GM19467 (cell line): ENCODE data around the gene WDR70.

Source experiments
- ATAC-seq: cut with Tn5 transposase; IDR thresholded peaks from one replicate; pipeline ENCODE4 v1.9.1; 2021; ENCODE audit warnings: mild to moderate bottlenecking, moderate library complexity; ENCODE audit not compliant: unreplicated experiment

WDR70 gene

DNA sequence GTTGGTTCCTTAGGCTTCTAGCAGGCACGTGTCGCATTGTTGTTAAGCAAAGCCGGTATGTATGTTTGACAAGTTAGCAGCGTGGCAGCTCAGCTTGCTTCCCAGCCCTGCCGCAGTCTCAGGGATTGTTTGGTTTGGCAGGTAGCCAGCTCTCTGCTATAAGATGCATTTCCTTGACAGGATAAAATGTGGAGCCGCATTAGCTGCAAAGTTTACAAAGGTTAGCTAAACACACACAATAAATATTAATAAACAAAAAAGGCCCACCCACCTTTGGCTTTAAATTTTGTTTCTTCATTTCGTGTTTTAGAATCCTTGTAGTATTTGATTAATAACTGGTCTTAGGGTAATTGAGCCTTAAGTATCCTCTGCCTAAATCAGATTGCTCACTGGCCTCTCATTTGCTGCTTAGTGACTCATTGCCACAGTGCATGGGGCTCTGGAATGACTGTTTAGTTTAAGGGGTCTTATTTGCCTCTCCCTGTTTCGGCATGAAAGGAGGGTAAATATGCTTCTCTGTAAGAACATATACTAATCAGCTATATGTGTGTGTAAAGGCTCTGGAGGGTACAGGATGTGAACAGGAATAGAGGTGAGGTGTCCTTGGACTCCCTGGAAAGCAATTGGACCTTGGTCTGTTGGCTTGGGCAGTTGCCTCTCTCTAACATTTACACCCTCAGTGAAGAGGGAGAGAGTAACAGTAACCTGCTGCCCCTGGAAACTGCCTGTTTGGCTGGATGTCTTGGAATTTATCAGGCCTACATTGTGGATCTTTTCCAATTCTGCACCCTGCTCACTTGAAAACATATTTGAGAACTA lies 338.7 kb downstream of the WDR70 start:
- ATAC-seq: no peak

DNA sequence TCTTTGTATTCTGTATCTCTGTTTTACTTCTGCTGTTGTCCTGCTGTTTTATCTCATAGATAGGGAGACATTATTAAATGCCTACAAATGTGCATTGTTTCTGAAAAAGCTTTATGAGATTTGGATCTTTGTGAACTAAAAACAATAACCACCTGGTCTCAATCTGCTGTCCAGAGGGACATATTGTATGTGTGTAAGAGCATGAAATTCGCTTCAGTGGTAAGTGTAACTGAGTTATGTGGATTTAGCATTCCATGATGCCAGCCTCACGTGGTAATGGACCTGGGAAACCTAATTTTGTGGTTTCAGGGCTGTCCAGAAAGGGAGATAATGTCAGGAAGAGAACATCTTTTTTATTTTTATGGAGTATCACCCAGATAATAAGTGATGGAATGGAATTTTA lies 341.4 kb downstream of the WDR70 start:
- no peak for ATAC-seq

DNA sequence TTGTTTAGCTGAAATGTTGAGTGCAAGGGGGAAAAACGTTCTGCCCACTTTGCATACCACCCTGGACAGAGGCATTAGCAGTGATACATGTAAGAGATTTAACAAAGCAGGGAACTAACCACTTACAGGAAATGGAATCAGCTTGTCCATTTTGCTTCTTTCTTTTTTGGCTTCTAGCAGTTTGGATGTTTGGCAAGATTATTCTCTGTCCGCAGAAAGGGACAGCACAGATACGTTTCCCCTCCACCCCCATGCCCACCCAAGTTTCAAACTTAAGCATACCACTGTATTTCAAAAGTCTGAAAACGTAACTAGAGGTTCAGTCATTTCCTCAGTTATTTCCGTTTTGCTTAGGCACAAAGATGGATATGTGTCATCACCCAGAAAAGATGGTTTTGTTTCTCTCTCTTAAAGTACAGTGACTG lies 342.3 kb downstream of the WDR70 start:
- ATAC-seq: peak; percentile 46

DNA sequence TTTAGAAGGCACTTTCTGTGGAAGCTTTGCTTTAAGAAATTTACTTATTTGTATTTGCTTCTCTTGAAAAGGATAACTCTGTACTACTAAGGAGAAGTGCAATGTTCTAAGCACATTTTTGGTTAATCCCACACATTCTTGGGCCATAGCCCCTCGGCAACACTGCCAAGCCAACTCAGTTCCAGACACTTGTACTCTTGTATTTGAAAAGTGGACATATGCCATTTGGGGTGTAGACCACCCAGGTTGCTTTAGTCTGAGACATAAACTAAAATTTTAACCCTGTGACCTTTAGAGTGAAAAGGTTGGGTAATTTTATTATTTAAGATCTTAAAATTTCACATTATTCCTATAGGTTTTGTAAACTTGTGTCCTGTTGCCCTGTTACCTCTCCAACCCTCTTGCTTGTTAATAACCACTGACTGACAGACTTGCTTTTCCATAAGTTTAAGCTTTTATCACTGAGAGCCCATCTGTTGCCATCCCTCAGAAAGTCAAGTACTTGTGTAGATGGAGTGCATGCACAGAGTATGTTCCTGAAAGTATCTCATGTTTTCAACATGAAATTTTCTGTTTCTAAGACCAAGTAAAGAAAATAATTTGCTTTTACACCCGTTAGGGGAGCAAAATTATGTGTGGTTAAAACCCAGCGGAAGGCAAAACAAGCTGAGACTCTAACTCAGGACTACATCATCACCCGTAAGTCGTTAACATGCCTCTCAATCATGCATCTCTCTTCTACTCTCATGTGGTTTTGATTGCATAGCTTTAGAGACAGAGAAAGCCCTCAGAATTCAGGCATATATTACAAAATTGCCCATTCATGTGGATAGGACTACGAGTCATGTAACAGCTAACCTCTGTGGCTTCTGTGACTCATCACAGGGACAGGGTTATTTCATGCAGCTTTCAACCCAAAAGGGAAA lies 343.4 kb downstream of the WDR70 start:
- peak; percentile 50 for ATAC-seq

DNA sequence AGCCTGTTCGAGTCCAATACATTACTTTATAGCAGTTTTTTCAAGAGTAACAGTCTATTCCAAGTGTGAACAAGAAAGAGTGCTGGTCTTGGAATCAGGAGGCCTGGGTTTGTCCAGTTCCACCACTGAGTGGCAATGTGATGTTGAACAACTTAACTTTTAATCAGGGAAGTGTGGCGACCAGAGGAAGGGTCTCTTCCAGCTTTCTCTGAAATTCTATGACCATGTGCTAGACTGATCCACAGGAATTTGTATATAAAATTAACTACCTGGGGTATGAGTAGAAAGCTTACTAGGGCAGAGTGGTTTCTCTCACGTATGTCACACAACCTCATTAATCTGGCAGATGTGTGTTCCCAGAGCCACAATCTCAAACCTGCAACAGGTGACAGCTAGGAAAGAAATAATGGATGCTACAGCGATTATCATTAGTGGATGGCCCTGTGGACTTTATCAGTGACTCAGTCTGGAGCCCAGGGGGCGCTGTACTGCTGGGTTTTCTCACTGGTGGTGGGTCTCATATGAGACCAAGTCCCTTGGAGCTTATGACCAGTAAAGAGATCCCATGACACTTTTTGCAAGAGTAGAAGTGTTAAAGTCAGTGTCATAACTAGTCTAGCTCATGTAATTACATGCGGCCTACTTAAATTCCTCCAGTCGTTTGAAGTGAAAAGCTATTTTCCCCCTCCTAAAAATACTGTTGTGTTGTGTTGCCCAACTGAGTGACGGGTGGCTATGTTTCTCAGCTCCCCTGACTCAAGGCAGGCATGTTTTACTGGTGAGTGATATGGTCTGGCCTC lies 344.2 kb downstream of the WDR70 start:
- no peak for ATAC-seq

DNA sequence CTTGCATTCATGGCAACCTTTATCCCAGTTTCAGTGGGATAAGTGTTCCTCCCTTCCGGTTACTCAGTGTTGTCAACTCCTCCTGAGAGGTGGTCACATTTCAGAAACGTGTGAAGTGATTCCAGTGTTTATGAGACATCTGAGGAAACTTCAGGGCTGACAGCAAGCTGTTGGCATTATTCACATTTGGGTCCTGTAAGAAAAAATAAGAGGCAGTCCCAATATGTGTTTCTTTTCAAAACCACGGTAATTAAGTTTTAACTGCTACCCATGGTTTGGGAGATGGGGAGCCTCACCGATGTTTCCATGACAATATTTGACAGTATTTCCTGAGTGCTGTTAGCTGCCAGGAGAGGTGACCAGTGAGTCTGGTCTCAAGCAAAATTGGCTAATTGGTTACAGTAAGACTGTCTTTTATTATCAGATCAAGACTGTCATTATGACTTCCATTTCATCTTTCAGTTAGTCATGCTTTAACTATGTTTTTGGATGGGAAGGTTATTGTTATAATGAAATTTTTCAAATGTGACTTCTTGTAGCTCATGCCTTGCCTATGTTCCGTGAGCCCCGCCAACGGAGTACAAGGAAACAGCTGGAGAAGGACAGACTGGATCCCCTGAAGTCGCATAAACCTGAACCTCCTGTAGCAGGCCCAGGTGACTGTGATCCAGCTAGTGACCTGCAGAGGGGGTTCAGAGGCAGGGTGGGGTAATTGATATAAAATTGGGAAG lies 345.4 kb downstream of the WDR70 start:
- ATAC-seq: no peak

DNA sequence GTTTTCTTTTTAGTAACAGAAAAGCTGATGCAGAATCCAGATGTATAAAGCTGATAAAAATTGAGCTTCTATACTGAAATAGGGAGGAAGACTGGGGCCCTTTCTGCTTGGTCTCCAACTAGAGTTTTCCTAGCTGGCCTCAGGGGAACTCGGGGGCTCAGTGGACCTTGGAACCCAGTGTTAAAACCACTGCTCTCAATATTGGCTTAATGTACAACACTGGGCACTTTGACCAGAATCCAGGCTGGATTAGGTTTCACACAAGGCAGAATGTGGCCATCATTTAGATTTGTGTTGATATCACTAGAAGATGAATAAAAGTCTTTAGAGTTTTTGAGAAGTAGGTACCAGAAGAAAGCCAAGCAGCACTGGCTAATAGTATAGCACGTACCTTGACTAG lies 346.1 kb downstream of the WDR70 start:
- no peak for ATAC-seq

DNA sequence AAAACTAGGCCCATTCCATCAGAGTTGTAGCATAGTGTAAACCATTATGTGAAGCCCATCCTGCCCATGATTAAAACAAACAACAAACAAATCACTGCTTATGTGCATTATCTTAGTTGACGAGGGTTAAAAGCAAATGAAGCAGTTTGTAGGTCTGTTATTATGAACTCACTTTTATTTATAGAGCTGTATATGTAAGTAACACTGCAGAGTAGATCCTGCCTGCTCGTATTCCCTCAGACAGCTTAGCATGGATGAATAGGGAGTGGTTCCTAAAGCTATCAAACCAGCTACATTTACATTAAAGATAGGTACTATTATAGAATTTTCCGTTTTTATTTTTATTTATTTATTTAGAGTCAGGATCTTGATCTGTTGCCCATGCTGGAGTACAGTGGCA lies 348.1 kb downstream of the WDR70 start:
- no peak for ATAC-seq

DNA sequence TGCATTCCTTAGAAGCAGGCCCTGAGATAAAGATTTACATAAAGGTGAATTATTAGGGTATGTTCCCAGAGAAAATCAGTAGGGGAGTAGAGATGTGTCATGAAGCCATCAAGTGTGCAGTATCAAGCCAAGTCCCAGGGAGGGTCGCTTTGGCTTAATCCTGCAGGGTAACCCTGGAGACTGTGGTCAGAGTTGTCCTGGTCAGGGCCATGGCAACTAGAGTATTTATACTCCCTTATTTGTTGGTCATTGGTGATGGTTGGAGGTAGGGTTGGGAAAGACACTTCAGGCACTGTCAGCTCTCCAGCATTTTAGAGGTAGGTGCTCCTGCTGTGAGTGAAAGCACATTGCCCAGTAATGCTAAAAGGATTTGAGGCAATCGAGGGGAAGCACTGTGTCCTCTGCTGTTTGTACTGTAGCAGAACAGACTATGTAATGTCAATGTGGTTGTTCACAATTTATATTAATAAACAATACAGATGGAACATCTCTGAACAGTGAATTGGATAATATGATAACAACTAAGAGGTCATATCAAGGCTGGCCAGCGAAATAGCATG lies 351.9 kb downstream of the WDR70 start:
- ATAC-seq: no peak

DNA sequence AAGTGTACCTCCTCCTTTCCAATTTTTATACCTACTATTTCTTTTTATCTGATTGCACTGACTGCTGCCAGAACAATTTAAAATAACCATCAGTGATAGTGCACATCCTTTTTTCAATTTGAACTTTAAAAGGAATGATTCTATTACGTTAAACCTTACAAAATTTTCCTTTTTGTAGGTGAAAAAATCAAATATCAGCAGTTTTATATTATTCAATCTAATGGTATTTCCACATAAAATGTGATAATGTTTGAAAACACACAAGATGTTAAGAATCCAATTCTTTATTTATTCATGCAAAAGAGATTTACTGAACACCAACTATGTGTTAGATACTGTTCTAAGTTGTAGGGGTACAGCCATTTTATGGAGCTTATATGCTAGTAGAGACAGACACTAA lies 355.0 kb downstream of the WDR70 start:
- no peak for ATAC-seq

DNA sequence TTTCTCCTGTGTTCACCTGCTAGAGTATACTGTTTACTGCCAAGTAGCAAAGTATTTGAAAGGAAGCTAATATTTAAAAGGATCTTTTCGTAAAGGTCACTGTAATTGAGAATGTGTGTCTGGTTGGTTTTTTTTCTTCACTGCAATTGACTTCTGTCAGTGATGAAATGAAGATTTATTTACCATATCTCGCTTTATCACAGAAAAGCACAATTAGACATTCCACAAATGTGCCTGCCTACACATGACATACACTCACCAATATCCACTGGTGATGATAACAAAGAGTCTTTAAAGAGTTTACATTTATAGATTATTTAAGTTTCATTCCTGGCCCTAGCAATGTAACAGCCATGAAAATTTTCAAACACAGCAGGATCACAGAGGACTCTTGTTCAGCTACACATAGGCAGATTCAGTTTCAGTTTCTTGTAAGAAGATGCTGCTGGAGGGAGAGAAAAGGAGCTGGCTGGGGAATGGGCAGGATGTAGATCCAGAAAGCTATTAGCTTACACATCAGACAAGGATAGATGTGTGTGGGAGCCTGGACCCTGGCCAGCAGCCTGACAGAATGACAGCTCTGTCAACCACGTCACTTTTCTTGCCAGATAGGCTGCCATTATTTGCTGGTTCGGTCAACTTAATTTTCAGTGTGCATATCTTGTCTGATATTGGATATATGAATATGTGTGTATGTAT lies 356.7 kb downstream of the WDR70 start:
- no peak for ATAC-seq

DNA sequence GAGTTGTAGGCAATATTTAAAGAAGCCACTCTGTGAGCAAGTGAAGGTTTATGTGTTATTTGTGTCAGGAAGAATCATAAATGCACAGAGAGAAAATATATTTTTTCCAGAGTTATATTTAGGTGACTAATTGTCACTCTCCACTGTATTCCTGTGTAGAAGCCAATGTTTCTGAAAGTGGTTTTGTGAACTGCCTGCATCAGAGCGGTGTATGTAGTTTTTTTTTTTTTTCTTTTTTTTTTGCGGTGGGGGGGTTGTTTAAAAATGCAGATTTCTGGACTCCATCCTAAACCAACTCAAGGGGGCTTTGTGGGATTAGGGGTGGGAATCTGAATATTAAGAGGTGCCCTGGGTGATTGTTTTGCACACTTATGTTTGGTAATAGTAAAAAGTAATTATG lies 357.3 kb downstream of the WDR70 start:
- no peak for ATAC-seq

DNA sequence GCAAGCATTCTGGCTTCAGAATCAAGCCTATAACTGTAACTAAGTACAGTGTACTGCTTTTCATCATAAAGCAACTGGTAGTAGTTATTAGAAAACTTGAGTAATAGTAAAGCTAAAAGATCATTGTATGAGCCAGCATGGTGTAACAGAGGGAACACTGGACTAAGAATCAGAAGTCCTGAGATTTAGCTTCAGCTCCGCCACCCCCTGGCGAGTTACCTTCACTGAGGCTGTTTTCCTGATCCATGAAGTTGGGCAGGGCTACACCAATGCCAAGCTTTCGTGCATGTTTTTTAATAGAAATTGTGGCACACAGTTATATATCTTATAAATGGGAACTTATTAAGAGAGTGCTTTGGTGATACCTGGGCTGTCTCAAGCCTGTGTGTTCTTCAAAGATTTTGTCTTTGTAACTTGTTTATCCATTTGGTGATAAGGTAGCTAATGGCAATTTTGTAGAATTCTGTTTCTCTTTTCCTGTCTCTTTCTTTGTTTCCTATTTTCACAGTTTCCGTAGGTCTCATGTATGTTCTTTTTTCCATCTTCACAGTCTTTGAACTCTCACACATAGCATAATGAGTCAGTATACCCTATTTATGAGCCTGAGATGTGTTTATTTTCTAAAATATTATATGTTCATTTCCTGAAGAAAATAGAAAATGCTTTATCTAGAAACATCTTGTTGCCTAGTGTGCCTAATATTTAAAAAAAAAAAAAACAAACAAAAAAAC lies 358.4 kb downstream of the WDR70 start:
- ATAC-seq: no peak

DNA sequence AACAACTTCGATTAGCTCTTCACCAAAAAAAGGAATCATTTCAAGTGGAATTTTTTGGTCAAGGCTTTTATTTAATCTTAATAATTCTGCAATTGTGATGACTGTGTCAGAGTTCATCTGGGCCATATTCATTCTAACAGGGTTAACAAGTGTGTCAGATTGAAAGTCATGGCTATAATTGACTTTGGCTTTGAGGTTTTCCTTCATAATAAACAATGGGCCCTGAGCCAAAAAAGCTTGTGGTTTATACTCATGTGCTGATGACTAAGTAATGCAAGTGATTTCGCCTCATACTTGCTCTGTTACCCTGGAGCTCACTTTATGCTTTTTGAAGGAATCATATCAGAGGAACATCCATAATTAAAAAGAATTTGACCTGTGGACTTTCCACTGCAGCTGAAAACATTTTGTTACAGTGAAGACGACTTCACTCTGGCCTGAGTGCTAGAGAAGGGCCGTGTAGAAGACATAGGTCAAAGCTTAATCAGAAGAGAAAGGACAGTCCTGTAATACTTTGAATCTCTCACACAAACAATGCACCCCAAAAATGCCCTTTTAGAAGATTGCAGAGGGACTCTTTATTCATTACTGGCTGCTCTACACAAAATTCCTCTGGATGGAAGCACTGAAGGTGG lies 359.1 kb downstream of the WDR70 start:
- ATAC-seq: peak; percentile 62

DNA sequence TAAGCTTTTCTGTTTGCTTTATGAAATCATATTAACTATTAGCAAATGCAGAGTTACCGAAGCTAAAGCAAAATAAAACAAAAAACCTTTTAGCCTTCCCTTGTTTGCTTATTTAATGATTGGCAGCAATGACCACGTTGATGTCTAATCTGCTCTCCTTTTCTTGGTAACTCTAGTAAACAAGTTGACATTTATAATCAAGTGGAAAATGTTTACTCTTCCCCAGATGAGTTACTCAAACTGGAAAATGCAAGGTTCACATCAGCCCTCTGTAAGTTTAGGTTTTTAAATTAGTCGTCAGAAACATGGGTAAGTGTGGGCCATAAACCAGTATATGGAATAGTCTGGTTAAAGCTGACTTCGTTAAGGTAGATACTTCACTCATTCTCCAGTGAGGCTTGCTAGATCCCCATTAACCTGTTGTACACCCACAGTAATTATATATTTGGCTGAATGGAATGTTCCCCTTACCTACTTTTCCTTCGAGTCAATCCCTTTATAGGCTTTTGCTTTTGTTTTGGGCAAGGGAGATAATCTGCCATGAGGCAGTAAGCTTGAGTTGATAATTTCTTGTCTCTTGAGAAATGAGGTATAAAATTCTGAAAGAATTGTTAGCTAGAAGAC lies 359.9 kb downstream of the WDR70 start:
- ATAC-seq: no peak

DNA sequence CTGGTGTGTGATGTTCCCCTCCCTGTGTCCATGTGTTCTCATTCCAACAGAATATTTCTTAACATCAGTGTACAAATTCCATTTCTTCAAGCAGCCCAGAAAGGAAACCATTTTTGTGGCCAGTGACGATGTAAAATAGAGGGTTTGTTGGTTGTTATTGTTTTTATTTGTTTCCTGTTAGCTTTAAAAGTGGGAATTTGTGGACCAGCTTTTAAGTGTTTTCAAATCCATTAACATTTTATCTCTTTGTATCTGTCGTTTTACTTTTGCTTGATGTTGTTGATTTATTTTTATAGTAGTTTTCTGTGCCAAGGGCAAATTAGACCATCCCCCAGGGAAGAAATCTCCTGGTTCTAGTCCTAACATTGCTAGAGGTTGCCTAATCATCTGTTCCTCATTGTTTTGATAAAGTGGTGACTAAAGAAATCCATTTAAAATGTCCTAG lies 360.7 kb downstream of the WDR70 start:
- no peak for ATAC-seq

DNA sequence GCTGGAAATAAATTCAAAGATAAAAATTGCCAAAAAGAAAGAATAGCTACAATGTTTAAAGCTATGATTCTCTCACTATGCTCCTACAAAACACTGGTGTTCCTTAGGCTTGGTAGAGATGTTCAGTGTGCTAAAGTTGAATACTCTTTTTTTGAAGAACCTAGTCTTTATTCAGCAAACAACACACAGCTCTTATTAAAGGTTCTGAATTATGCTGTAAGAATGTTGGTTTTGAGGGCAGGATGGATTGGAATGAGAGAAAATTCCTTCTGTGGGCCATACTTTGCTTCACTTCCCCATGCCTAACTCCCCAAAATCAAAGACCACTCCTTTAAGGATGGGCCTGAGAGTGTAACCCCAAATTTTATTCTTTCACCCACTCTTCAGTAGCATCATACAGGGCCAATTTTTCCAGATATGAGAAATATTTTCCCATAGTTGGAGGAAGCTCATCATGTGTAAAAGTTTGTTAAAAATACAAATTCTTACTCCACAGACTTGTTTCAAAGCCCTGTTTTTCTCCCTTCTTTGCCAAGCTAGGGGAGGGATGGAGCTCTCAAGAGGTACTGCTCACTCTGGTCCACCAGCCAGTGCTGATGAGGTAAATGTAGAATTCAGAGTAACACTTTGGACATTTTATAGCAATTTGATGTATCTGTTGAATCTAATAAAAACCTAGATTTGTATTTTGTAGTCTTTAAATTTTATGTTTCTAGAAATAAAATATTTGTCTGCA lies 361.4 kb downstream of the WDR70 start:
- no peak for ATAC-seq
